ENCODE results near the gene POU2F1.

- TF ChIP-seq CTCF (IDR thresholded peaks at IDR 0.05) (no peak), POLR2A (IDR thresholded peaks at IDR 0.05) (no peak)
These were observed 147.0 kb downstream of the POU2F1 start for GRCh38 chr1:167367705-167368104.

Data from Peyer's patch (tissue), 4 donors.